Hepatocyte (in vitro differentiated cells): ENCODE results near the gene CORIN. TPM values are rescaled to one million over a fixed set of nuclear protein-coding genes. Genes with fewer than 3 reads are reported as not detected.
A peak's percentile ranks its signal among the peaks of the same experiment; 100 is the strongest.

ENCODE experiments used
- DNase-seq: peaks from one replicate; pipeline ENCODE4 v3.0.0-alpha.2; 2016; ENCODE audit warnings: low spot score
- H2AFZ ChIP-seq: fragments of 200-600 bp; sonication (generic); 2 replicates; pipeline ENCODE4 v1.6.0; 2016; ENCODE audit warnings: antibody characterized with exemption, mild to moderate bottlenecking
- H3K27ac ChIP-seq: fragments of 200-600 bp; sonication (generic); 2 replicates; pipeline ENCODE4 v1.5.1; 2016; ENCODE audit warnings: mild to moderate bottlenecking
- H3K27me3 ChIP-seq: fragments of 200-600 bp; sonication (generic); 2 replicates; pipeline ENCODE4 v1.6.1; 2016
- H3K36me3 ChIP-seq: fragments of 200-600 bp; sonication (generic); replicated peaks from 2 replicates; pipeline ENCODE4 v1.5.1; 2016; ENCODE audit warnings: low read depth; ENCODE audit not compliant: insufficient read depth
- H3K4me1 ChIP-seq: fragments of 200-600 bp; sonication (generic); 2 replicates; pipeline ENCODE4 v1.5.1; 2016; ENCODE audit warnings: mild to moderate bottlenecking, moderate library complexity; ENCODE audit not compliant: insufficient read depth
- H3K4me2 ChIP-seq: fragments of 200-600 bp; sonication (generic); 2 replicates; pipeline ENCODE4 v1.6.0; 2016
- H3K4me3 ChIP-seq: fragments of 200-600 bp; sonication (generic); 2 replicates; pipeline ENCODE4 v1.5.1; 2016; ENCODE audit warnings: mild to moderate bottlenecking
- H3K79me2 ChIP-seq: fragments of 200-600 bp; sonication (generic); 2 replicates; pipeline ENCODE4 v1.6.0; 2017; ENCODE audit warnings: mild to moderate bottlenecking
- H3K9me2 ChIP-seq: fragments of 200-600 bp; sonication (generic); replicated peaks from 2 replicates; pipeline ENCODE4 v1.6.0; 2017; ENCODE audit warnings: mild to moderate bottlenecking; ENCODE audit not compliant: insufficient read depth
- H3K9me3 ChIP-seq: fragments of 200-600 bp; sonication (generic); 2 replicates; pipeline ENCODE4 v1.5.1; 2016; ENCODE audit warnings: low read depth, mild to moderate bottlenecking
- H4K20me1 ChIP-seq: fragments of 200-600 bp; sonication (generic); 2 replicates; pipeline ENCODE4 v1.6.0; 2016; ENCODE audit warnings: mild to moderate bottlenecking; ENCODE audit not compliant: insufficient read depth, poor library complexity, severe bottlenecking
- CTCF ChIP-seq: fragments of 200-600 bp; sonication (generic); IDR thresholded peaks from 2 replicates; pipeline ENCODE4 v1.5.1; 2016; ENCODE audit warnings: antibody characterized with exemption, mild to moderate bottlenecking; ENCODE audit not compliant: poor library complexity
- EZH2 ChIP-seq: fragments of 200-600 bp; sonication (generic); IDR thresholded peaks from 2 replicates; pipeline ENCODE4 v1.6.1; 2016; ENCODE audit warnings: antibody characterized with exemption, mild to moderate bottlenecking, borderline replicate concordance
- EZH2phosphoT487 ChIP-seq: fragments of 200-600 bp; sonication (generic); IDR thresholded peaks from one replicate; pipeline ENCODE4 v1.6.1; 2018; ENCODE audit warnings: antibody characterized with exemption, mild to moderate bottlenecking, low read depth, moderate library complexity; ENCODE audit not compliant: unreplicated experiment, severe bottlenecking
- WGBS: methylation state at CpG from one replicate; pipeline ENCODE4 v1.1.6; 2016; ENCODE audit warnings: low lambda C conversion rate; ENCODE audit errors: missing lambda C conversion rate; 5-methylcytosine and 5-hydroxymethylcytosine counted together
- polyA plus RNA-seq: library from polyadenylated mRNA; unstranded; fragments of >200 nt; fragmentation: Nextera tagmentation; extraction: Ambion mirVana; gene quantifications from 2 replicates; pipeline ENCODE4 v1.2.1, GENCODE V29; 2016
- total RNA-seq: library from RNA; depleted of rRNA; stranded (reverse); fragments of >200 nt; gene quantifications from 2 replicates; pipeline ENCODE4 v1.2.3, GENCODE V29; 2014

CORIN gene
- total and polyA plus RNA-seq, 2 experiments from 2014 or later, result 0.13 to 0.40 TPM

- H3K9me2 ChIP-seq, result no peaks in the 10 kb centered on the region
- peak overlapping the region; percentile 43 for H3K4me2 ChIP-seq
- H3K4me1 ChIP-seq, result no peaks in the 10 kb centered on the region
- H3K27me3 ChIP-seq, result no peaks in the 10 kb centered on the region
- no peak overlapping the region for H3K27ac ChIP-seq
- DNase-seq, result peak; percentile 20
- H3K9me3 ChIP-seq, result no peaks in the 10 kb centered on the region
- H3K4me3 ChIP-seq, result no peak overlapping the region
- TF ChIP-seq CTCF (peak; percentile 46), EZH2phosphoT487 (no peak)
- no peaks in the 10 kb centered on the region for H3K36me3 ChIP-seq
- H4K20me1 ChIP-seq, result no peaks in the 10 kb centered on the region
- no peaks in the 10 kb centered on the region for H3K79me2 ChIP-seq
- H2AFZ ChIP-seq, result peak overlapping the region; percentile 6
- 57% methylated on average over 7 of the region's 7 CpGs for WGBS
Observed at GRCh38 chr4:47705326-47705981, 132.4 kb downstream of the CORIN start.

GRCh38 chr4:47704693-47705325 lies 133.1 kb downstream of the CORIN start:
- Histone ChIP-seq H3K27ac (no peak overlapping the region), H3K4me1 (no peaks in the 10 kb centered on the region), H3K4me2 (peak overlapping the region; percentile 43), H3K4me3 (no peak overlapping the region), H3K9me3 (no peaks in the 10 kb centered on the region), H2AFZ (peak overlapping the region; percentile 6), H3K36me3 (no peaks in the 10 kb centered on the region), H4K20me1 (no peaks in the 10 kb centered on the region), H3K27me3 (no peaks in the 10 kb centered on the region), H3K79me2 (no peaks in the 10 kb centered on the region), H3K9me2 (no peaks in the 10 kb centered on the region)
- TF ChIP-seq EZH2phosphoT487, result no peak
- TF ChIP-seq CTCF, result peak; percentile 57
- no peak for TF ChIP-seq EZH2
- WGBS, result 41% methylated on average over 11 of the region's 11 CpGs
- DNase-seq, result peak; percentile 69

- Histone ChIP-seq H3K36me3 (no peaks in the 10 kb centered on the region), H3K4me3 (no peak overlapping the region), H3K9me3 (no peaks in the 10 kb centered on the region), H2AFZ (no peak overlapping the region), H3K9me2 (no peaks in the 10 kb centered on the region), H3K27ac (no peak overlapping the region), H3K27me3 (peaks cover 6% of the 10 kb centered on the region), H3K79me2 (no peaks in the 10 kb centered on the region), H3K4me2 (peak overlapping the region; percentile 9), H4K20me1 (no peaks in the 10 kb centered on the region), H3K4me1 (no peaks in the 10 kb centered on the region)
- no peak for DNase-seq
- no peak for TF ChIP-seq EZH2phosphoT487
- no peak for TF ChIP-seq CTCF
- TF ChIP-seq EZH2, result no peak
- WGBS, result 64% methylated on average over 7 of the region's 7 CpGs
Observed at GRCh38 chr4:47703956-47704355, 133.9 kb downstream of the CORIN start.
